BLaER1 (cell line): Measurements from ENCODE around the gene EMSY.
"Not testable (repeated sequence)": the region's sequence is repeated elsewhere in the genome, so short reads cannot be mapped to it uniquely, and the experiment has no call there.

Experiments used
- H3K27ac ChIP-seq: shearing (Covaris generic); formaldehyde crosslinking; 2 replicates; pipeline ENCODE4 v1.8.1; 2022
- H3K27me3 ChIP-seq: shearing (Covaris generic); formaldehyde crosslinking; 2 replicates; pipeline ENCODE4 v1.8.1; 2022
- H3K36me3 ChIP-seq: shearing (Covaris generic); formaldehyde crosslinking; 2 replicates; pipeline ENCODE4 v1.8.1; 2022
- H3K4me1 ChIP-seq: shearing (Covaris generic); formaldehyde crosslinking; 2 replicates; pipeline ENCODE4 v1.8.1; 2022
- H3K4me2 ChIP-seq: shearing (Covaris generic); formaldehyde crosslinking; 2 replicates; pipeline ENCODE4 v1.8.1; 2022
- H3K4me3 ChIP-seq: shearing (Covaris generic); formaldehyde crosslinking; 2 replicates; pipeline ENCODE4 v1.8.1; 2022
- H3K9ac ChIP-seq: shearing (Covaris generic); formaldehyde crosslinking; 2 replicates; pipeline ENCODE4 v1.8.1; 2022
- H3K9me3 ChIP-seq: shearing (Covaris generic); formaldehyde crosslinking; 2 replicates; pipeline ENCODE4 v1.8.1; 2022
- H4K20me1 ChIP-seq: shearing (Covaris generic); formaldehyde crosslinking; 2 replicates; pipeline ENCODE4 v1.8.1; 2022
- Cebpa-rat ChIP-seq: shearing (Covaris generic); IDR thresholded peaks from 2 replicates; pipeline ENCODE4 v1.8.1; 2022

Gene EMSY

GRCh38 chr11:76444384-76445120 is at the start of gene EMSY:
TSS of gene EMSY (plus strand) at chr11:76445018. CDS start at chr11:76446939, 1,921 bp downstream.
- H3K9me3 ChIP-seq: no peaks in the 10 kb centered on the region
- H3K4me1 ChIP-seq: peaks cover 25% of the 10 kb centered on the region
- peak within 1 kb of the TSS; percentile 92 for H3K4me2 ChIP-seq
- H3K4me3 ChIP-seq: peak within 1 kb of the TSS; percentile 84
- H4K20me1 ChIP-seq: peaks cover 21% of the 10 kb centered on the region
- H3K36me3 ChIP-seq: peaks cover 41% of the 10 kb centered on the region
- TF ChIP-seq Cebpa-rat: no peak
- H3K9ac ChIP-seq: peak within 1 kb of the TSS; percentile 97
- H3K27me3 ChIP-seq: no peaks in the 10 kb centered on the region
- H3K27ac ChIP-seq: peak within 1 kb of the TSS; percentile 94

GRCh38 chr11:76395296-76395695 is 49.5 kb upstream of the EMSY start:
- H4K20me1 ChIP-seq: no peaks in the 10 kb centered on the region
- H3K4me1 ChIP-seq: no peaks in the 10 kb centered on the region
- H3K36me3 ChIP-seq: no peaks in the 10 kb centered on the region
- no peak overlapping the region for H3K27ac ChIP-seq
- no peaks in the 10 kb centered on the region for H3K27me3 ChIP-seq
- H3K4me2 ChIP-seq: no peak overlapping the region
- TF ChIP-seq Cebpa-rat: no peak
- no peak overlapping the region for H3K4me3 ChIP-seq
- H3K9me3 ChIP-seq: no peaks in the 10 kb centered on the region
- H3K9ac ChIP-seq: no peak overlapping the region

- TF ChIP-seq Cebpa-rat: no peak
- no peak overlapping the region for H3K4me2 ChIP-seq
- H3K36me3 ChIP-seq: no peaks in the 10 kb centered on the region
Observed at GRCh38 chr11:76397383-76397782, 47.4 kb upstream of the EMSY start.

GRCh38 chr11:76400967-76401366 is 43.9 kb upstream of the EMSY start:
- H3K4me1 ChIP-seq: no peaks in the 10 kb centered on the region
- H3K9me3 ChIP-seq: no peaks in the 10 kb centered on the region
- H3K9ac ChIP-seq: no peak overlapping the region
- no peaks in the 10 kb centered on the region for H3K27me3 ChIP-seq
- no peak overlapping the region for H3K4me2 ChIP-seq
- H3K27ac ChIP-seq: no peak overlapping the region
- H3K4me3 ChIP-seq: no peak overlapping the region
- no peaks in the 10 kb centered on the region for H3K36me3 ChIP-seq
- TF ChIP-seq Cebpa-rat: no peak
- no peaks in the 10 kb centered on the region for H4K20me1 ChIP-seq

More at GRCh38 chr11:76397383-76397782, 47.4 kb upstream of the EMSY start:
- Histone ChIP-seq H3K9me3 (no peaks in the 10 kb centered on the region), H3K4me1 (no peaks in the 10 kb centered on the region), H3K9ac (no peak overlapping the region), H4K20me1 (no peaks in the 10 kb centered on the region), H3K27ac (no peak overlapping the region), H3K4me3 (no peak overlapping the region), H3K27me3 (no peaks in the 10 kb centered on the region)

GRCh38 chr11:76401484-76401883 is 43.3 kb upstream of the EMSY start:
- not testable (repeated sequence) for H4K20me1 ChIP-seq, H3K4me3 ChIP-seq, H3K9me3 ChIP-seq, H3K36me3 ChIP-seq, H3K27ac ChIP-seq, H3K9ac ChIP-seq, H3K4me2 ChIP-seq, H3K4me1 ChIP-seq, H3K27me3 ChIP-seq

GRCh38 chr11:76406359-76406758 is 38.5 kb upstream of the EMSY start:
- Histone ChIP-seq H3K36me3 (no peaks in the 10 kb centered on the region), H3K4me1 (peaks cover 25% of the 10 kb centered on the region), H3K9me3 (no peaks in the 10 kb centered on the region), H3K4me2 (no peak overlapping the region), H4K20me1 (no peaks in the 10 kb centered on the region), H3K27ac (no peak overlapping the region), H3K27me3 (no peaks in the 10 kb centered on the region), H3K4me3 (no peak overlapping the region), H3K9ac (no peak overlapping the region)
- TF ChIP-seq Cebpa-rat: no peak

- no peak for TF ChIP-seq Cebpa-rat
Observed at GRCh38 chr11:76408171-76408965, 36.5 kb upstream of the EMSY start.

GRCh38 chr11:76410851-76411357 is 33.9 kb upstream of the EMSY start:
- peaks cover 25% of the 10 kb centered on the region for H3K4me1 ChIP-seq
- H3K4me3 ChIP-seq: no peak overlapping the region
- H3K36me3 ChIP-seq: no peaks in the 10 kb centered on the region
- H4K20me1 ChIP-seq: no peaks in the 10 kb centered on the region
- TF ChIP-seq Cebpa-rat: no peak
- H3K4me2 ChIP-seq: no peak overlapping the region
- no peak overlapping the region for H3K9ac ChIP-seq
- no peak overlapping the region for H3K27ac ChIP-seq
- H3K27me3 ChIP-seq: no peaks in the 10 kb centered on the region
- H3K9me3 ChIP-seq: no peaks in the 10 kb centered on the region

More at GRCh38 chr11:76408171-76408965, 36.5 kb upstream of the EMSY start:
- Histone ChIP-seq H3K9ac (no peak overlapping the region), H3K4me2 (peak overlapping the region; percentile 65), H3K9me3 (no peaks in the 10 kb centered on the region), H3K4me1 (peaks cover 25% of the 10 kb centered on the region), H3K27me3 (no peaks in the 10 kb centered on the region), H3K4me3 (no peak overlapping the region), H3K36me3 (no peaks in the 10 kb centered on the region), H3K27ac (0 out of 2 replicates have a peak overlapping the region, but pooled peaks have one; percentile 32), H4K20me1 (no peaks in the 10 kb centered on the region)

- Histone ChIP-seq H3K4me2 (no peak overlapping the region), H3K9me3 (no peaks in the 10 kb centered on the region), H3K27ac (no peak overlapping the region), H4K20me1 (no peaks in the 10 kb centered on the region), H3K9ac (no peak overlapping the region), H3K4me1 (no peaks in the 10 kb centered on the region), H3K4me3 (no peak overlapping the region), H3K27me3 (no peaks in the 10 kb centered on the region), H3K36me3 (no peaks in the 10 kb centered on the region)
- no peak for TF ChIP-seq Cebpa-rat
Observed at GRCh38 chr11:76415073-76415472, 29.7 kb upstream of the EMSY start.

- H3K9ac ChIP-seq: no peak overlapping the region
- H3K36me3 ChIP-seq: no peaks in the 10 kb centered on the region
- no peak overlapping the region for H3K27ac ChIP-seq
- no peak overlapping the region for H3K4me2 ChIP-seq
- no peaks in the 10 kb centered on the region for H3K27me3 ChIP-seq
- no peak for TF ChIP-seq Cebpa-rat
- H3K4me3 ChIP-seq: no peak overlapping the region
- no peaks in the 10 kb centered on the region for H3K9me3 ChIP-seq
- H3K4me1 ChIP-seq: no peaks in the 10 kb centered on the region
- no peaks in the 10 kb centered on the region for H4K20me1 ChIP-seq
Observed at GRCh38 chr11:76419896-76420295, 24.9 kb upstream of the EMSY start.
